SK-MEL-5 (cell line): ENCODE measurements around the gene FRMPD4. TPM values are rescaled to one million over a fixed set of nuclear protein-coding genes. Genes with fewer than 3 reads are reported as not detected.

Experiments used
- DNase-seq: peaks from one replicate; pipeline ENCODE4 v3.0.0-alpha.2; 2016; ENCODE audit warnings: low read depth, low spot score
- in situ Hi-C: cut with HindIII; loops from 2 replicates; pipeline ENCODE4 v1.10.0; 2016; ENCODE audit warnings: low sequenced_read_pairs, high pct_unique_total_duplicates, low pct_unique_long_range_greater_than_20kb
- total RNA-seq: library from RNA; depleted of rRNA; stranded (reverse); fragments of >200 nt; shearing (Covaris generic); gene quantifications from 2 replicates; pipeline ENCODE4 v1.2.3, GENCODE V29; 2014

Gene FRMPD4
- total RNA-seq, 1 experiment from 2014 or later, result not detected

DNA sequence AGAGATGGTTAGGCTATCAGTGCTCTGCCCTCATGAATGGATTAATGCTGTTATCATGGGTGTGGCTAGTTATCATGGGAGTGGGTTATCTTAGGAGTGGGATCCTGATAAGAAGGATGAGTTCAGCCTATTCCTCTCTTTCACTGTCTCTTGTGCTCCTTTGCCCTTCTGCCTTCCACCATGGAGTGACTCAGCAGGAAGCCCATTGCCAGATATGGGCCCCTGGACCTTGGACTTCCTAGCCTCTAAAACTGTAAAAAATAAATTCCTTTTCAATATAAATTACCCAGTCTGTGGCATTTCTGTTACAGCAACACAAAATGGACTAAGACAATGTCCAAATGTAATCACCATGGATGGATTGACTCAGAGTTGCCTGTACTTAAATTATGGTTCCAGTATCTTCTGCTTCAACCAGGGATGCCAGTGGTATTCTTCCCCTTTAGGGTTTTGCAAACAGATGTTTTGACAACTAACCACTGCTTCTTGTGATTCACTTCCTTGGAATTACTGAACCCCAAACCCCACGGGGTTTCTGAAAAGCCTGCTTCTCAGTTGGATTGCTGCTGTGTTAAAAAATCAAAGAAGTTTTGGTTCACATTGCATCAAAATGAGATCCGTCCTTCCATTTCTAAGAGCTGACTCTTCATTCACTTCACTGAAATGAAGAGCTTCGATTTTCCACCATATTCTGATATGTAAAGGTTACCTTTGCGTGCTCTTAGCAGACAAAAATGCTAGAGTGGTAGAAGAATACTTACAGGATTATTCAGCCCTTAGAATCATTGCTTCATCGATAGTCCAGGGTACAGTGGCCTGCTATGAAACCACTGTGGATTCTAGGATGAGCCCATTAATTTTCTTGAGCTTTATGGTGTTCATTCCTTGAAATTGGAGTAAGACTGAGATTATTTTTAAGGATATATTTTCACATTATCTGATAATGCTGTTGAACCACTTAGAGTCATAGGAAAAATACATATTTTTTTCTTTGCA is 107.7 kb downstream of the FRMPD4 start:
- no peak for DNase-seq
- in situ Hi-C loops, result no loop called here

DNA sequence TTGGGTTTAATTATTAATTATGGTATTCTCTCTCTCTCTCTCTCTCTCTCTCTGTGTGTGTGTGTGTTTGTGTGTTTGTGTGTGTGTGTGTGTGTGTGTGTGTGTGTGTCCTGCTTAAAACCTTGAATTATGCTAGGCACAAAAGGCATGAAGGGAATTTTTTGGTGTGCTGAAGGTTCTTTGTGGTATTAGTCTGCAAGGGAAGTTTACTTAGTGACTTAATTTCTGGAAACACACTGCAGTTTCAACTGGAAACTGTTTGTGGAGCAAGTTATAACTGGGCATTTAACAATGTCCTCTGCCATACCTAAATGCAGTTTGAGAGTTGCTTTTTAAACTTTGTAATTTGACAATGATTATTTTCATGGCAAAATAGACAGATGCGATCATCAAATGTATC is 111.7 kb downstream of the FRMPD4 start:
- in situ Hi-C loops, result no loop called here
- no peak for DNase-seq

DNA sequence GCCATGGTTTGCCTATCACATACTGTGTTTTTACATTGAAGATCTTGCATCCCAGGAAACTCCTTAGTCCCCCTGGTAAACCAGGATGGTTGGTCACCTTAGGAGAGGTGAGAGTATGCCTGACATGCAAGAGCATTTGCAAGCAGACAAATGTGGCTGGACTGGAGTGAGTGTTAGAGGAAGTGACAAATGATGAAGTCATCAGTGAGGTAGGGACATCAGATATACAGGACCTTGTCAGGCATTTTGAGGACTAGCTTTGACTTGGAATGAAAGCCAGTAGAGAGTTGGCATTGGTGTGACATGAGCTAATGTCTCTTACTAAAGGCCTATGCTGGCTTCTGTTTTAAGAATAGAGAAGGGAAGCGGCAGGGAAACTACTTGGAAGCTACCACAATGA is 124.9 kb downstream of the FRMPD4 start:
- in situ Hi-C loops, result no loop called here
- DNase-seq, result no peak

DNA sequence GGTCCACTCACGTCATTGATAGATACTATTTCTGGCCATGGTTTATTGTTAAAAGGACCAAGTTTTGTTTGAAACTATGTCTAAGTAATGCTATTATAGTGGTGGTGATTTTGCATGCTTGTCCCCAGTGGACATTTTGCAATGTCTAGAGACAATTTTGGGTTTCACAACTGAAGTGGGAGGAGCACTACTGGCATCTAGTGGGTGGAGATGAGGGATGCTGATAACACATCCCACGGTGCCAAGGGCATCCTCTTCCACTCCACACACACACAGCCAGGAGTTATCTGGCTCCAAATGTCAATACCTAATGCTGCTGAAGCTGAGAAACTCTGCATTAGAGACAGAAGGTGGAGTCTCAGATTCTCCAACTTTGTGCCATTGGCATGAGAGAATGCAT is 131.2 kb downstream of the FRMPD4 start:
- in situ Hi-C loops, result no loop called here

DNA sequence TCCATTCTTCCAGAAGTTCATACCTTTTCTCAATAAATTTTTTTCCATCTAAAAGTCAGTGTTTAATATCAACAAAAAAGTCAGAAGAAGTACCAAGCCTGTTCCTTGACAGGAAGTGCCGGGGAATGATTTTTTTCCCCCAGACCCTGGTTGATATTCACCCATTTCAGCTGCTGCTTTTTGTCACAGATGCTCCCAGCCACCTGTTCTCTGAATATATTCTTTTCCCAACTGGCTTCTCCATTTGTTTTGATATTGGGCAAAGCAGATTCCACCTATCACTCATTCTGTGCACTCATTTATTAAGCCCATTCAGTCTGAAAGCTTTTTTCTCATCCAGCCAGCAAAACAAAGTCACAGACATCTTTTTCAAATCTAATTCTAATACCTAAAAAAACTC is 139.9 kb downstream of the FRMPD4 start:
- in situ Hi-C loops, result no loop called here
- no peak for DNase-seq

More for the DNA sequence above, 131.2 kb downstream of the FRMPD4 start:
- peak; percentile 29 for DNase-seq

DNA sequence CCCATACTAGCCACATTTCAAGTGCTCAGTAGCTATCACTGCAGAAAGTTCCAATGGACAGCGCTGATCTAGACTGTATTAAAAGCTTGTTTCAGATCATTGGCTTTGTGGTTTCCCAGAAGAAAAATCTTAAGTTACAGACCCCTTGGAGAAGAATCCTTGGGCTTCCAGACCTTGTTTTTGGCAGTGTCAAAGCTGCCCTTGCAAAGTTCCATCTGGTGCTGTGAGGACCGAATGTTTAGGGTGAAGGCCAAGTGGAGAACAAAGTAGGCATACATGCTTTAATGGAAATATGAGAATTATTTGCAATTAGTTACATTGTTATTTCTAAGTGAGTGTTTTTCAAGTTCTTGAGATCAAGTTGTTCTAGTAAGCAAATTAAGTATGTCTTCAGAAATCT is 144.7 kb downstream of the FRMPD4 start:
- no peak for DNase-seq
- in situ Hi-C loops, result no loop called here

DNA sequence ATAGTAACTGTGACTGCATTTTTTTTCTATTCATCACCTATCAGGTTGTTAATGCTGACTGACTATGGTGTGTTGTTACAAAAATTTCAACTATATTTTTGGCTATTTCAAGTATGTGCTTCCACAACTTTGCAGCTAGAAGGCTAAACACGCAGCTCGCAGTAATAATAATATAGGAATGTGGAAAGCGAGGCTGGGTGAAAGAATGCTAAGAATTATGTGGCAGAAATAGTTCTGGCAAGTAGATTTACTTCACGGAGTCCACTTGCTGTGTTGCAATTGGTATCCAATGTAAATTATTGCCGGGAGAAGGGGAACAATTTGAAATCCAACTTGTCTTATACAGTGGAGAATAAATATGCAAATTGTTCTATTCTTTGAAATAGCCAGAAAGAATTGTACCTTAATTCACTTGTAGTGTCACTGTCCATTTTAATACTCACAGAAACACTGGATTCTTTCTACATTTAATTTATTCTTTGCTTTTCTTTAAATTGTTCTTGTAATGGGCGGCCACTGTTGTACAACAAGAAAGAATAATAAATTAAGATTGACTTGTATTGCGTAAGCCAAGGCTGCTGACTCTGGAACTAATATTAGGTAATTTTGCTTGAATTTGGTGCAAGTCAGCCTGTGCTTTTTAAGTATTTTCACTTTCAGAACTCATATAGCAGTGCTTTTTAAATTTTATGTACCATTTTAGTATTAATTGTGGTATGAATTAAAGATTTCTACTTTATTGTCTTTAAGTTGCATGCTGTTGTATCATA is 154.9 kb downstream of the FRMPD4 start:
- DNase-seq, result no peak
- in situ Hi-C loops, result no loop called here

DNA sequence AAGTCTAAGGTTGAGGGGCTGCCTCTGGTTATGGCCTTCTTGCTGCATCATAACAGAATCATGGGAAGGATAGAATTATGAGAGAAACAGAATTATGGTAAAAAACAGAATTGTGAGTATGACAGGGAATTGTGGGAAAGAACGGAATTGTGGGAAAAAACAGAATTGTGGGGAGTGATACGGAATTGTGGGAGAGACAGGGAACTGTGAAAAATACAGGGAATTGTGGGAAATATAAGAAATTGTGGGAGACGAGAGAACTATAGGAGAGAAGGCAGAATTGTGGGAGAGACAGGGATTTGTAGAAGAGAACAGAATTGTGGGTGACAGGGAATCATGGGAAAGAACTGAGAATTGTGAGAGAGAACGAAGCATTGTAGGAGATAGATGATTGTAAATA is 159.1 kb downstream of the FRMPD4 start:
- DNase-seq, result no peak
- in situ Hi-C loops, result no loop called here

DNA sequence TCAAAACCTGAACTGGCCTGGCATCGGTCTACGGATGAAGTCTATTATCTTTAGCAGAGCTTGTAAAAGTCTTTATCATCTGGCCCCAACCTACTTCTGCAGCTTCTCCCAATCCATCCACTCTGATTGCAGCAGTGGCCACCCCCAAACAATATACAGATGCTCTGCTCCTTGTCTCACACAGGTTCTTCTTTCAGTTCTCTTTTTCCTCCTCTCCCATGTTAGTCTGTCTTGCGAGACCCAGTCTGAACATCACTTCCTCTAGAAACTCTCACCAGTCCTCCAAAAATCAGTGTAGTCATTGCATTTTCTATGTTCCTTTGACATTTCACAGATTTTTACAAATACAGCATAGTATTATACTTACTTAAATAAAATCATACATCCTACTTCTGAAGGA is 163.0 kb downstream of the FRMPD4 start:
- DNase-seq, result no peak
- in situ Hi-C loops, result no loop called here

DNA sequence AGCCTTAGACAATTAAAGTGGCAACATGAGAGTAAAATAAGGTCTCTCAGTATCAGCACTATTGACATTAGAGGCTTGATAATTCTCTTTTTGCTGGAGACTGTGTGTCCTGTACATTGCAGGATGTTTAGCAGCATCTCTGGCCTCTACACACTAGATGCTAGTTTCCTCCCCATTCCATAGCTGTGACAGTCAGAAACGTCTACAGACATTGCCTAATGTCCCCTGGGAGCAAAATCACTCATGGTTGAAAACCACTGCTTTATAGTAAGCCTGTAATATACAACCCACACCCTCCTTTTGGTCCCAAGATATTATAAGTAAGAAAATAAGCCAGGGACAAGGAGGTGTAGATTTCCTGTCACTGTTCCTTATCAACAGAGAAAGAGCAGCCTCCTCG is 166.0 kb downstream of the FRMPD4 start:
- in situ Hi-C loops, result no loop called here

DNA sequence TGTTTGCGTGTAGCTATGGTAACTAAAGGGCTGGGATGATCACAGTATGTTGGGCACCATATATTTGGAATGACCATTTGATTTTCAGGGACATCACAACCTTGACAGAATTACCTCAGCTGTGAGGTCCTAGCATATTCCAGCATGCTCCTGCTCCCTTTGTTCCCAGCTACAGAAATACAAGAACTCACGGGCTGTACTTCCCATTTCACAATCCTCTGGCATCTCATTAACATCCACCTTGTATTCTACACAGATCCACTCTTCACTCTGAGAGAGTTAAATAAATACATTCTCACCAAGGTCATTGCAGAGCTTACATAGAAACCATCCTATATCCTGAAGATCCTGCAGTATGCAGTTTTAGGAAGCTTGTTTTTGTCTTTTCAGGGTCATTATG is 169.7 kb downstream of the FRMPD4 start:
- in situ Hi-C loops, result no loop called here
- DNase-seq, result no peak

More for the DNA sequence above, 166.0 kb downstream of the FRMPD4 start:
- DNase-seq, result no peak

DNA sequence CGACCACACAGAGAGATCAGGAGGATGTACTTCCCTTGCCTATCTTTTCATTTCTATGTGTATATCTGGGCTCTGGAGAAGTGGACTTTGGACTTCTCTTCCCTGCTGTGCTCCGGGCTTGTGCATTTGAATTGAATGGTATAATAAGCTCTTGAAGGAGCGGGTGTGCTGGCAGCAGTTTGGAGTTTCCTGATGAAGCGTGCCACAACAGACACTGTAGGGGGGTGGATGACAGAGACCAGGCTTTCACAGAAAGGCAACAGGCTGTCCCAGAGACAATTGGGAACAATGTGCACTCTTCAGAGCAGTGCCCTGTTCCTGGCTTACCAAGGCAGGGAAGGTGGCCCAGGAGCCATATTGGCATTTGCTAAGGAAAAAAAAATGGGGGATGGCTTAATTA is 170.1 kb downstream of the FRMPD4 start:
- no peak for DNase-seq
- in situ Hi-C loops, result no loop called here

DNA sequence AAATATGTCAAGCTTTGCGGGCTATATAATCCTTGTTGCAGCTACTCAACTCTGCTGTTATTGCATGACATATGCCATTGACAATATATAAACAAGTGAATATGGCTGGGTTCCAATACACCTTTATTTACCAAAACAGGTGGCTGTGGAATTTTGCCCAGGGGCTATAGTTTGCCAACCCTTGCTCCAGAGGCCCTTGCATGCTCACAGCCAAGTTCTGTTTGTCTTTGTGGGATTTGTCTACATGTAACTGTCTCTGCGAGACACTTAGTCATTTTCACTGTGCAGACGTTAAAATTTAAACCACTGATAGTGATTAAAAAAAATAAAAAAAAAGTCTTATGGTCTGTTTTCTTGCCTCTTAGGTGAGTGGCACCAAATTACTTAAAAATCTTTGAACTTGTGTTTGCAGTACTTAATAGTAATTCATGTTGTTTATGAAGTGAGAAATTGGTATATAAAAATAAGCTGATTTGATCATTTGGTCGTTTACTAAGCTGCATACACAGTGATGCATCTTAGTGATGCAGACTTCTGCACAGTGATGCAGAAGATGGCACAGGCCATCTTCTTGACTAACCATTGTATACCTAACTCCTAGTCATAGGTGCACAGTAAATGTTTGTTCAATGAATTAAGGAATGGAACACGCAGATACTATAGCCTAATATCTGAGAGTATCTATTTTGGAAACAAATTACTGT is 170.9 kb downstream of the FRMPD4 start:
- in situ Hi-C loops, result no loop called here
- no peak for DNase-seq

DNA sequence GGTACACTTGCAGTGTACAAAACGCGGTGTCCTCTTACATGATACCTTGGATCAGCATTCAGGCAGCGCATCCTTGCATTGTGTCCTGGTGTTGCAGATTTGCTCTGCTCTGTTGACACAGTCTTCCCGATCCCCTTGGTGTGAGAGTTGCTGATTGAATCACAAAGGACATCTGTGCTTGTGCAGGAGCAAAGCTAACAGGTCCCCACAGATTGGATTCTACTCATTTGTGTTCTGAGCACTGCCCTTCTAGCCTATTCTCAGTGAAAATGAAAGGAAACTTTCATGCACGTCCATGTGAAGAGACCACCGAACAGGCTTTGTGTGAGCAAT is 171.4 kb downstream of the FRMPD4 start:
- DNase-seq, result no peak
- in situ Hi-C loops, result no loop called here

DNA sequence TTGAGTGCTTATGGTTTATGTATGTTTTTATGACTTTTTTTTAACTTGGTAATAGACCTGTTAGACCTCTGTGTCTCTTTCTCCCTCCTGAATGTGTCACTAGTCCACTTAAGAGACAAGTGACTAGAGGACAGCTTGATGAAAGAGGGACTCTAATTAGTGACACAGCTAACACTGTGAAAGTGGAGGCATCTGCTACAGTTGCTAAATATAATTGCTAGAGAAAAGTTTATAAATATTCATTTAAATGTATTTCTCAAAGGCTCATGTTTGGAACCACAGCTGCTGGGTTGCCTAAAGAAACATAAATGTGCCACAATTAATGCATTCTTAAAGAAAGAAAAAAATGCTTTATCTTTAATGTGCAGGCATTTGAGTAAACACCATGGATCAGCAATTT is 176.4 kb downstream of the FRMPD4 start:
- in situ Hi-C loops, result no loop called here

DNA sequence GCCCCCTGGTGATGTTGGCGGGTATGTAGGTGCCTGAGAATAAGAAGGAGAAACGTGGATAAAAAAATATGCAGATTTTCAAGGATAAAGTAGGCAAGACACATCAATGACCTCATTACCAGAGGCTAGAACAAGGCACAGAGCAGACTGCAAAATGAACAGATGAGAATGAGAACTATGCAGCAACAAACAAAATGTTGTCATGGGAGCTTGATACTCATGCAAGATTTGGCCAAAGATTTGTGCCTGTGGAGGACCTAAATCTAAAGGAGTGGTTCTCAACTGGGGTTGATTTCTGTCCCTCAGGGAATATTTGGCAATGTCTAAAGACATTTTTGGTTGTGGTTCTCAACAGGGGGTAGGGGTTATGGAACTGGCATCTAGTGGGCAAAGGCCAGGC is 177.3 kb downstream of the FRMPD4 start:
- in situ Hi-C loops, result no loop called here
- DNase-seq, result no peak

More for the DNA sequence above, 176.4 kb downstream of the FRMPD4 start:
- no peak for DNase-seq

DNA sequence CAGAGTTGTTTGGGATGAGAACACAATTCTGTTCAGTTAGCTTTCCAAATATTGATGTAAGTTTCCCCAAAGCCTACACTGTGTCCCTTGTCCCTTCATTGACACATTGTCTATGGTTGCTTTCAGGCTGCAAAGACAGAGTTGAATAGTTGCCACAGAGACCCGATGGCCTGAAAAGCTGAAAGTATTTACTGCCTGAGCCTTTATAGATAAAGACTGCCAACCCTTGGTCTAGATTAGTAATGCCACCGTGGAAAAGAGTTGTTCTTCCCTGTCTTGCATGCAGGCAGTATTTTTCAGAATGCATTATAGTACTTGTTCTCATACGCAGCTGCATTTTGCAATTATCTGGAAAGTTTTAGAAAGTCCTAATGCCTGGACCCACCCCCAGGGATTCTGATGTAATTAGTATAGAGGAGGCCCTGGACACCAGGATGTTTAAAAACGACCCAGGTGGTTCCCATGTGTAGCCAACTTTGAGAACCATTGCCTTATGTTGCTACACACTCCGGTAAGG is 180.8 kb downstream of the FRMPD4 start:
- in situ Hi-C loops, result no loop called here
- DNase-seq, result peak; percentile 30

DNA sequence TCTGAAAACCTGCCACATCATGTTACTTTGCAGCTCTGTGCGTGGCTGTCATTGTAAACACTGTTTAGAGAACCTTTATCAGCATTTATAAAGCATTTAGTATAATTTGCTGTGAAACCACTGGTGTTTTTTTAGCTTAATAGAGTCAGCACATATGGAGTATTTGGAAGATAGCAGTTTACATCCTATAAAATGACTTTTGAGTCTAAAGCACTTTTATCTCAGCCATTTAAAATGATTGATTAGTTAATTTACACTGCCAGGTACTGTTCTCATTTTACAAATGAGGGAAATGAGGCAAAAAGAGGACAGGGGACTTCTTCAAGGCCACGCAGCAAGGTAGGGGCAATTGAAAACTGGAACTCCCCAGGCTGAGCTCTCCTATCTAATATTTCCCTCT is 181.7 kb downstream of the FRMPD4 start:
- in situ Hi-C loops, result no loop called here
- DNase-seq, result no peak
